Body of pancreas (tissue), 4 donors: Measurements from ENCODE around the gene MYLK. TPM values are rescaled to one million over a fixed set of nuclear protein-coding genes. Genes with fewer than 3 reads are reported as not detected.
A peak's percentile ranks its signal among the peaks of the same experiment; 100 is the strongest.

Source experiments
- ATAC-seq: fragments of 150-250 bp; one replicate; pipeline ENCODE4 v1.9.1; 2016
- DNase-seq, 4 donors: peaks; one replicate each; pipeline ENCODE4 v3.0.0-alpha.2; 2019
- H3K27ac ChIP-seq, 4 donors: fragments of 200-600 bp; sonication (generic); 1 replicate in 3 of 4; 2 replicates in 1 of 4; pipeline versions ENCODE4 v1.5.1 to v1.6.1; 2016 to 2019; ENCODE audit warnings: mild to moderate bottlenecking in 1 of 4, mixed read lengths in 1 of 4, moderate library complexity in 1 of 4
- H3K27me3 ChIP-seq, 2 donors: fragments of 200-600 bp; sonication (generic); one replicate each; pipeline ENCODE4 v1.6.0; 2016; ENCODE audit warnings: mild to moderate bottlenecking in 1 of 2
- H3K36me3 ChIP-seq, 2 donors: fragments of 200-600 bp; sonication (generic); replicated peaks in 1 of 2; 2 replicates each; pipeline ENCODE4 v1.5.1; 2016; ENCODE audit warnings: low read depth in 2 of 2; ENCODE audit not compliant: insufficient read depth in 1 of 2
- H3K4me1 ChIP-seq: fragments of 200-600 bp; sonication (generic); one replicate; pipeline ENCODE4 v1.6.0; 2016
- H3K4me3 ChIP-seq, 2 donors: fragments of 200-600 bp; sonication (generic); 1 replicate in 1 of 2; 2 replicates in 1 of 2; pipeline ENCODE4 v1.5.1; 2016 to 2019
- H3K9me3 ChIP-seq, 3 donors: fragments of 200-600 bp; sonication (generic); 1 replicate in 2 of 3; 2 replicates in 1 of 3; pipeline ENCODE4 v1.5.1; 2016
- POLR2A ChIP-seq, 3 donors: fragments of 450-650 bp; IDR thresholded peaks; one replicate each; pipeline ENCODE4 v1.6.1; 2016; ENCODE audit warnings: antibody characterized with exemption in 3 of 3, mild to moderate bottlenecking in 2 of 3
- WGBS, 2 donors: methylation state at CpG; one replicate each; pipeline ENCODE4 v1.1.5; 2017; 5-methylcytosine and 5-hydroxymethylcytosine counted together
- intact Hi-C: fragments of 100-400 bp; cut with DNase I; formaldehyde crosslinking; loops from one replicate; pipeline ENCODE4 v1.15.1; 2023
- total RNA-seq, 2 donors: library from RNA; depleted of rRNA; stranded (reverse); fragments of >200 nt; gene quantifications; one replicate each; pipeline ENCODE4 v1.1.0, GENCODE V29; 2016
- TF ChIP-seq, protein P1 (sequence below), 7 experiments: fragments of 450-650 bp in 4 of 7; fragments of 200-600 bp in 3 of 7; sonication (generic) in 3 of 7; IDR thresholded peaks; one replicate each; pipeline ENCODE4 v1.5.1; 2016 to 2019; ENCODE audit warnings: antibody characterized with exemption in 7 of 7

The MYLK gene
- total RNA-seq, 2 donors from 2014 or later = 7.6 to 36.6 TPM

DNA sequence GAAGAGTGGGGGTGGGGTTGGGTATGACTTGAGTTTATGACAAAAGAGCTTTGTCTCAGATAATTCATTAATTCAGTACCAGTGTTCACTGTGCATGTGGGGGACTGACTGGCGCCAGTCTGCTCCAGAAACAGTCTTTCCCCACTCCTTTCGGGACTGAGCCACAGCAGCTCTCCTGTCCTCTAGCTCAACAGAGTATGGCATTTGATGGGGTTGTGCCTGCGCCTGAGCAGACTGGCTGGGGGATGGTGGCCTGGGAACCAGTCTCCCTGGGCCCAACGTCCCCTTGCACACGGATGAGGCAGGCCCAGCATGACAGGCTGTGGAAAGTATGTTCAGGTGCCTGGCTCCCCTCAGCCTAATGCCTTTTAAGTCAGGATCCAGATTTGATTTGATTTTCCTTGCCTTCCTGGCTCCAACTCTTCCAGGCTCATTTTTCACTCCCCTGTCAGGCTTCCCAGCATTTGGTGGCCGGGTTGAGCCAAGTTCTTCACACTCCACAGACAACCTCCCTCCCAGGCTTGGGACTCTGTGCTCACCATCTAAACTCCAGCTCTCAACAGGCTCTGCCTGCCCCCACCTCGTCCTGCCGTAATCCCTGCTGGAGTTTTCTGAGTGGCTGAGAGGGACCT lies 105.0 kb downstream of the MYLK start:
- no peak overlapping the region for H3K4me3 ChIP-seq
- intact Hi-C loops = no loop called here
- peak overlapping the region; percentile 22 to 74 (median 68) for H3K27ac ChIP-seq
- peak; percentile 68 for ATAC-seq
- H3K27me3 ChIP-seq = no peaks in the 10 kb centered on the region
- no peaks in the 10 kb centered on the region for H3K9me3 ChIP-seq
- peak in 1 of 3 donors; percentile 5 for TF ChIP-seq POLR2A (IDR thresholded peaks at IDR 0.05)
- TF ChIP-seq, protein P1, sequence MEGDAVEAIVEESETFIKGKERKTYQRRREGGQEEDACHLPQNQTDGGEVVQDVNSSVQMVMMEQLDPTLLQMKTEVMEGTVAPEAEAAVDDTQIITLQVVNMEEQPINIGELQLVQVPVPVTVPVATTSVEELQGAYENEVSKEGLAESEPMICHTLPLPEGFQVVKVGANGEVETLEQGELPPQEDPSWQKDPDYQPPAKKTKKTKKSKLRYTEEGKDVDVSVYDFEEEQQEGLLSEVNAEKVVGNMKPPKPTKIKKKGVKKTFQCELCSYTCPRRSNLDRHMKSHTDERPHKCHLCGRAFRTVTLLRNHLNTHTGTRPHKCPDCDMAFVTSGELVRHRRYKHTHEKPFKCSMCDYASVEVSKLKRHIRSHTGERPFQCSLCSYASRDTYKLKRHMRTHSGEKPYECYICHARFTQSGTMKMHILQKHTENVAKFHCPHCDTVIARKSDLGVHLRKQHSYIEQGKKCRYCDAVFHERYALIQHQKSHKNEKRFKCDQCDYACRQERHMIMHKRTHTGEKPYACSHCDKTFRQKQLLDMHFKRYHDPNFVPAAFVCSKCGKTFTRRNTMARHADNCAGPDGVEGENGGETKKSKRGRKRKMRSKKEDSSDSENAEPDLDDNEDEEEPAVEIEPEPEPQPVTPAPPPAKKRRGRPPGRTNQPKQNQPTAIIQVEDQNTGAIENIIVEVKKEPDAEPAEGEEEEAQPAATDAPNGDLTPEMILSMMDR (IDR thresholded peaks at IDR 0.05) = no peak
- WGBS, 2 donors = 44 to 66% methylated on average over 7 to 8 of the region's 8 CpGs
- no peaks in the 10 kb centered on the region for H3K36me3 ChIP-seq
- H3K4me1 ChIP-seq = peaks cover 22% of the 10 kb centered on the region
- peak in 3 of 4 donors; percentile 28 to 44 (median 33) for DNase-seq

- TF ChIP-seq, protein P1 (IDR thresholded peaks at IDR 0.05) = no peak
- no peak for TF ChIP-seq POLR2A (IDR thresholded peaks at IDR 0.05)
- H3K36me3 ChIP-seq = no peaks in the 10 kb centered on the region
- intact Hi-C loops = no loop called here
- H3K4me1 ChIP-seq = peaks cover 17% of the 10 kb centered on the region
- DNase-seq (no peak), ATAC-seq (no peak)
- 75 to 77% methylated on average over 5 to 7 of the region's 7 CpGs for WGBS, 2 donors
- peak overlapping the region; percentile 19 to 74 (median 68) for H3K27ac ChIP-seq
- H3K4me3 ChIP-seq = no peak overlapping the region
- H3K27me3 ChIP-seq = no peaks in the 10 kb centered on the region
- H3K9me3 ChIP-seq = no peaks in the 10 kb centered on the region
Measured at GRCh38 chr3:123778525-123778924, 105.6 kb downstream of the MYLK start.

GRCh38 chr3:123776071-123776782 lies 107.9 kb downstream of the MYLK start:
- Histone ChIP-seq H3K9me3 (no peaks in the 10 kb centered on the region), H3K4me1 (peaks cover 17% of the 10 kb centered on the region), H3K27me3 (no peaks in the 10 kb centered on the region), H3K36me3 (no peaks in the 10 kb centered on the region), H3K27ac (no peak overlapping the region), H3K4me3 (no peak overlapping the region)
- no peak for TF ChIP-seq POLR2A (IDR thresholded peaks at IDR 0.05)
- DNase-seq (no peak), ATAC-seq (no peak)
- intact Hi-C loops = no loop called here
- 64 to 69% methylated on average over 5 of the region's 5 CpGs for whole genome bisulfite sequencing, 2 donors

- TF ChIP-seq POLR2A (IDR thresholded peaks at IDR 0.05) = no peak
- TF ChIP-seq, protein P1 (IDR thresholded peaks at IDR 0.05) = no peak
- H3K27ac ChIP-seq = no peak overlapping the region
- 83 to 92% methylated on average over 3 of the region's 3 CpGs for WGBS, 2 donors
- ATAC-seq (no peak), DNase-seq (no peak)
- H3K36me3 ChIP-seq = no peaks in the 10 kb centered on the region
- intact Hi-C loops = no loop called here
- no peaks in the 10 kb centered on the region for H3K9me3 ChIP-seq
- H3K4me1 ChIP-seq = peaks cover 11% of the 10 kb centered on the region
- H3K4me3 ChIP-seq = no peak overlapping the region
- no peaks in the 10 kb centered on the region for H3K27me3 ChIP-seq
Measured at GRCh38 chr3:123774474-123774873, 109.7 kb downstream of the MYLK start.

GRCh38 chr3:123773681-123774431 lies 110.3 kb downstream of the MYLK start:
- peaks cover 5% of the 10 kb centered on the region for H3K4me1 ChIP-seq
- 64 to 71% methylated on average over 7 of the region's 7 CpGs for WGBS, 2 donors
- ATAC-seq = no peak

More at GRCh38 chr3:123773681-123774431, 110.3 kb downstream of the MYLK start:
- Histone ChIP-seq H3K36me3 (no peaks in the 10 kb centered on the region), H3K27me3 (no peaks in the 10 kb centered on the region), H3K9me3 (no peaks in the 10 kb centered on the region), H3K4me3 (no peak overlapping the region), H3K27ac (no peak overlapping the region)
- DNase-seq = no peak
- intact Hi-C loops = no loop called here
- TF ChIP-seq, protein P1 (IDR thresholded peaks at IDR 0.05) = no peak
- no peak for TF ChIP-seq POLR2A (IDR thresholded peaks at IDR 0.05)
